ENCODE data around the gene ELK1.

DNA sequence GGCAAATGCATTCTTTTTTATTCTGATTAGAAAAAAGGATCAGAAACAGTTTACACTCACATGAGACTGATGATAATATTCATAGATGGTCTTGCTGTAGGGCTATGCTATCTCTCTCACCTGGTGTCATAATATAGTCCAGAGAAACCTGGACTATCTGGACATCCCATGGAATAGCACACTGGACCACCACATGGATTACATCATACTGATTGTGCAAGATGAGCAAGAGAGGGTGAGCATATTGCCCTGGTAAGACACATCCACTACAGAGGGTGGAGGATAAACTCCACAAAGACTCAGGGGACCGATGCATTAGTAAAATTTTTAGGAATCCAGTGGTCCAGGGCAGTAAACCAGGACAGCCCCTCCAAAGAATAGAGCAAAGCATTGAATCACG is 38.9 kb downstream of the ELK1 start:
- TF ChIP-seq, protein P1, sequence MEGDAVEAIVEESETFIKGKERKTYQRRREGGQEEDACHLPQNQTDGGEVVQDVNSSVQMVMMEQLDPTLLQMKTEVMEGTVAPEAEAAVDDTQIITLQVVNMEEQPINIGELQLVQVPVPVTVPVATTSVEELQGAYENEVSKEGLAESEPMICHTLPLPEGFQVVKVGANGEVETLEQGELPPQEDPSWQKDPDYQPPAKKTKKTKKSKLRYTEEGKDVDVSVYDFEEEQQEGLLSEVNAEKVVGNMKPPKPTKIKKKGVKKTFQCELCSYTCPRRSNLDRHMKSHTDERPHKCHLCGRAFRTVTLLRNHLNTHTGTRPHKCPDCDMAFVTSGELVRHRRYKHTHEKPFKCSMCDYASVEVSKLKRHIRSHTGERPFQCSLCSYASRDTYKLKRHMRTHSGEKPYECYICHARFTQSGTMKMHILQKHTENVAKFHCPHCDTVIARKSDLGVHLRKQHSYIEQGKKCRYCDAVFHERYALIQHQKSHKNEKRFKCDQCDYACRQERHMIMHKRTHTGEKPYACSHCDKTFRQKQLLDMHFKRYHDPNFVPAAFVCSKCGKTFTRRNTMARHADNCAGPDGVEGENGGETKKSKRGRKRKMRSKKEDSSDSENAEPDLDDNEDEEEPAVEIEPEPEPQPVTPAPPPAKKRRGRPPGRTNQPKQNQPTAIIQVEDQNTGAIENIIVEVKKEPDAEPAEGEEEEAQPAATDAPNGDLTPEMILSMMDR (IDR thresholded peaks at IDR 0.05): no peak
- TF ChIP-seq POLR2A (IDR thresholded peaks at IDR 0.05): no peak
